ACC112 (cell line): Measurements from ENCODE around the gene CCDC122.
A peak's percentile ranks its signal among the peaks of the same experiment; 100 is the strongest.

Experiments
- H2AFZ ChIP-seq: fragments of 200-600 bp; sonication (generic); one replicate; pipeline ENCODE4 v1.6.0; 2017; ENCODE audit warnings: antibody characterized with exemption, low read length; ENCODE audit not compliant: unreplicated experiment
- H3K27ac ChIP-seq: fragments of 200-600 bp; sonication (generic); 2 replicates; pipeline ENCODE4 v1.5.1; 2014; ENCODE audit warnings: low read depth, mild to moderate bottlenecking, antibody characterized with exemption, low read length, moderate library complexity
- H3K27me3 ChIP-seq: fragments of 200-600 bp; sonication (generic); 2 replicates; pipeline ENCODE4 v1.6.1; 2014; ENCODE audit warnings: mild to moderate bottlenecking, antibody characterized with exemption, low read length, moderate library complexity, mixed read lengths; ENCODE audit not compliant: insufficient read depth
- H3K36me3 ChIP-seq: fragments of 200-600 bp; sonication (generic); 2 replicates; pipeline ENCODE4 v1.6.1; 2016; ENCODE audit warnings: mild to moderate bottlenecking, antibody characterized with exemption, low read length, moderate library complexity, mixed read lengths; ENCODE audit not compliant: insufficient read depth
- H3K4me1 ChIP-seq: fragments of 200-600 bp; sonication (generic); one replicate; pipeline ENCODE4 v1.6.1; 2016; ENCODE audit warnings: low read length, mixed read lengths; ENCODE audit not compliant: insufficient read depth, unreplicated experiment, control insufficient read depth
- H3K4me3 ChIP-seq: fragments of 200-600 bp; sonication (generic); 2 replicates; pipeline ENCODE4 v1.5.1; 2014; ENCODE audit warnings: mild to moderate bottlenecking, low read depth, low read length
- H3K79me2 ChIP-seq: fragments of 200-600 bp; sonication (generic); one replicate; pipeline ENCODE4 v1.6.0; 2016; ENCODE audit warnings: low read length; ENCODE audit not compliant: control insufficient read depth, unreplicated experiment, insufficient read depth

Gene CCDC122

DNA sequence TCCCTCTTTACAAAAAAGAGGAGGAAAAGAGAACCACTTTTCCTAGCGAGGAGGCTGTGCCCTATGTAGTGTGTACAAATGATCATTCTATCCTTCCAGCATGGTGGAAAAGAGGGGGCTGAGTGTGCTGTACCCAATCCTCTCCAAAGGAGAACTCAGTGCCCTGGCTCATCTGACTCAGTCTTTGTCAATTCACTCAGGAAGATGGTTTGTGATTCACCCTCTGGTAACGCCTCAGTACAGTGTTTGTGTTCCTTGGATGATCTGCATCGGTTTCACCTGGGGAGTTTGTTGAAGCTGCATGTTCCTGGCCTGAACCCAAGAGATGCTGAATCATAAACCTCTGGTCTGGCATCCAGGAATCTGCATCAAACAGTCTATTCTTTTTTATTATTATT, 74.5 kb downstream of the CCDC122 start:
- Histone ChIP-seq H3K4me1 (peaks cover 10% of the 10 kb centered on the region), H2AFZ (no peak overlapping the region), H3K79me2 (no peaks in the 10 kb centered on the region), H3K4me3 (peak overlapping the region; percentile 66), H3K36me3 (no peaks in the 10 kb centered on the region), H3K27me3 (no peaks in the 10 kb centered on the region), H3K27ac (peak overlapping the region; percentile 80)

- no peaks in the 10 kb centered on the region for H3K36me3 ChIP-seq
- no peaks in the 10 kb centered on the region for H3K79me2 ChIP-seq
- peak overlapping the region; percentile 66 for H3K4me3 ChIP-seq
- peak overlapping the region; percentile 32 for H2AFZ ChIP-seq
- no peaks in the 10 kb centered on the region for H3K27me3 ChIP-seq
- H3K27ac ChIP-seq = peak overlapping the region; percentile 80
- H3K4me1 ChIP-seq = peaks cover 10% of the 10 kb centered on the region
Measured at GRCh38 chr13:43804461-43805070, 75.0 kb downstream of the CCDC122 start.

- Histone ChIP-seq H3K79me2 (no peaks in the 10 kb centered on the region), H3K4me1 (peaks cover 10% of the 10 kb centered on the region), H3K36me3 (no peaks in the 10 kb centered on the region), H3K27ac (no peak overlapping the region), H3K4me3 (no peak overlapping the region), H2AFZ (no peak overlapping the region), H3K27me3 (no peaks in the 10 kb centered on the region)
Measured at GRCh38 chr13:43802511-43802910, 77.0 kb downstream of the CCDC122 start.

DNA sequence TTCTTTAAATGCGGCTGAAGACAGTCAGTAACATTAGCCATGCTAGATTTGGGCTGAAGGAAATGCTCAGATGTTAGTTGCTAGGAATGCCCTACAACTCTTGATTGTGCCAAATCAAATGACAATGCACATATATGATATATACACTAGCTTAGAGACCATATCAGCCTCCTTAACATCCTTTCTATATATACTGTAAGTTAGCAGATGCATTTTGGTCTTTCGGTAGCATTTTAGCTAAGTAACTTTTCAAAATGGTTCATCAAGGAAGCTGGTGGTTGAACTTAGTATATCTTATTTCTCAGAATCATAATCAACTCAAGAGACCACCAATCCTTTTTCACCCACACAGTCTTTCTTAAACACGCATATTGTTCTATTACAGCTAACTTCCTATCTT, 78.7 kb downstream of the CCDC122 start:
- Histone ChIP-seq H3K27ac (no peak overlapping the region), H3K27me3 (no peaks in the 10 kb centered on the region), H3K4me3 (no peak overlapping the region), H3K79me2 (no peaks in the 10 kb centered on the region), H3K36me3 (no peaks in the 10 kb centered on the region), H3K4me1 (peaks cover 9% of the 10 kb centered on the region), H2AFZ (no peak overlapping the region)

DNA sequence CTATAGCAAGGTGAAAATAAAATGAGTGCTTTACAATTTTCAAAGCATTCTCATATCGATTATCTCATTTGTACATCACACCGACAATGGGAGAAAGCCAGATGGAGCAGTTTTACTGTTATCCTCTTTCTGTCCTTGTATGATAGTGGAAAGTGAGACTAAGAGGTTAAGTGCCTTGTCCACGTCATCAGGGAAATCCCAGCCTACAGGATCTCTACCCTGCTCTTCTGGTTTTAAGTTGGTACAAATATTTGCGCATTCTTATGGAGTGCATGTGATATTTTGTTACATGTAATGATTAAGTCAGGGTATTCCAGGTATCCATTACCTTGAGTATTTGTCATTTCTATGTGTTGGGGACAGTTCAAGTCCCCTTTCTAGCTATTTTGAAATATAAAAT, 80.3 kb downstream of the CCDC122 start:
- no peaks in the 10 kb centered on the region for H3K36me3 ChIP-seq
- no peaks in the 10 kb centered on the region for H3K27me3 ChIP-seq
- H3K4me1 ChIP-seq = no peaks in the 10 kb centered on the region
- no peak overlapping the region for H2AFZ ChIP-seq
- H3K4me3 ChIP-seq = no peak overlapping the region
- H3K79me2 ChIP-seq = no peaks in the 10 kb centered on the region
- no peak overlapping the region for H3K27ac ChIP-seq

- Histone ChIP-seq H3K4me1 (no peaks in the 10 kb centered on the region), H3K79me2 (no peaks in the 10 kb centered on the region), H2AFZ (no peak overlapping the region), H3K27me3 (no peaks in the 10 kb centered on the region), H3K4me3 (no peak overlapping the region), H3K36me3 (no peaks in the 10 kb centered on the region), H3K27ac (no peak overlapping the region)
Measured at GRCh38 chr13:43797869-43798268, 81.7 kb downstream of the CCDC122 start.

- Histone ChIP-seq H3K4me1 (no peaks in the 10 kb centered on the region), H3K27me3 (no peaks in the 10 kb centered on the region), H2AFZ (no peak overlapping the region), H3K36me3 (no peaks in the 10 kb centered on the region), H3K27ac (no peak overlapping the region), H3K4me3 (no peak overlapping the region), H3K79me2 (no peaks in the 10 kb centered on the region)
Measured at GRCh38 chr13:43797159-43797558, 82.4 kb downstream of the CCDC122 start.

DNA sequence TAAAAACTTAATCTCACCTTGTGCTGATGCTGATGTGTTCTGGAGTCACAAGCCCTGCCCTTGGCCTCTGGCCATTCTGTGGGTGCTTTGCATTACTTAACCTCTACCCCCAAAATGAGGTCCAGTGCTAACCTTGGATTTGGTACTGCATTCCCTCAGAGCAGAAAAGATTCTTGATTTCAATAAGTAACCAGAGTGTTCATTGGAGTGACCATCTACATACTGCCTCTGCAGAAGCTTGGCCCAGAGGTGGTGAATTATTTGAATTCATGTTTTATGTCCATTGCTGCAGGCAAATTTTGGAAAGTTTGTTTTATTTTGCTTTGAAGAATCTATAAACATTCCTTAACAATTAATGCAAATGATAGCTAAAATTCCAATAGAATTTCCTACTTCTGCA, 85.1 kb downstream of the CCDC122 start:
- Histone ChIP-seq H3K27ac (no peak overlapping the region), H3K4me3 (no peak overlapping the region), H3K79me2 (no peaks in the 10 kb centered on the region), H2AFZ (no peak overlapping the region), H3K4me1 (no peaks in the 10 kb centered on the region), H3K36me3 (no peaks in the 10 kb centered on the region), H3K27me3 (no peaks in the 10 kb centered on the region)

DNA sequence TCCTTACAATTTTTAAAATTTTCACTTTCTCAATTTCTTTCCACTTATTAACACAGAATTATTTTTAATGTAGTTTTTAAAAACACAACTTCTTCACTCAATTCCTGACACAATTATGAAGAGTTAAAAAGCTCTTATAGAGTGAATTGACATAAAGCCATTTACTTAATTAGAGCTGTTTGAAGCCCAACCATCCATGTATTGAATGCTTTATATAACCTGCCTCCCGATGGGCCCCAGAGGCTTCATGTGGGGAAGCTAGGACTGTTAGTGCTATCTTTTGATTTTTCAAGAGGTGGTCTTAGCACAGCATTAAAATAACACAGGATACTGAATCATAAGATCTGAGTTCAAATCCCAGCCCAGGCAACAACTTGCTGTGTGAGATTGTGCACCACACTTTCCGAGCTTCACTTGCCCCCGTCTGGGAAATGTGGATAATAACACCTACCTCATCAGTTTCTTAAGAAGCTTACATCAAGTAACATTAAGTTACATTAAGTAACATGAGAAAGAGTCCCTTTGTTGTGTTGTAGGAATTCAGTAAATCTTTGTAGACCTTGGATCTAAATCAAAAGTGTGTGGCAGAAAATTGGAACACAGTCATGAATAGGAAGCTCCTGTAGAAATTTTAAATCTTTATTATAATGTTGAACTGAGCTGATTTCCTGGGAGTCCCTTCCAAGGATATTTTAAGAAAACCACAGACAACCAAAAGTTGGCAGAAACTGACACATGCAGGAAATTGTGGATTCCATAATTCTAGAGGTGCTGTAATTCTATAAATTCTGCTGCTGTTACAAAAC, 87.3 kb downstream of the CCDC122 start:
- Histone ChIP-seq H3K4me1 (peaks cover 6% of the 10 kb centered on the region), H3K36me3 (no peaks in the 10 kb centered on the region), H3K79me2 (no peaks in the 10 kb centered on the region), H3K4me3 (no peak overlapping the region), H2AFZ (no peak overlapping the region), H3K27ac (no peak overlapping the region), H3K27me3 (no peaks in the 10 kb centered on the region)

DNA sequence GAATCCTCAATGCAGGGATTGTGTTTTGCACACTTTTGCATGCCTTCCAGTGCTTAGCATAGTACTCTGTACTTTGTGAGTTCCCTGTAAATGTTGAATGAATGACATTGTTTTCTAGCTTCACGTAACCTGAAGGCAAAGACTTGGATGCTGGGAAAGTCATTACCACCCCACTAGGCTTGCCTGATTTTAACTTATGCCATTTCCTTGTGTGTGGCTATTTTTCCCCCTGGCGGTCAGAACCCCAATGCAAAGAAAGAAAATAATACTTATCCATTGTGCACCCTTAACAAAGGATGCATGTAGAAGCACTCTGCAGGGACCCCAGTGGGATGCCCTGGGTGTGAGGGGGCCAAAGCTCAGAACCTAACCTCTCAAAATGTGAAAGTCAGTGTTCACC, 91.5 kb downstream of the CCDC122 start:
- Histone ChIP-seq H3K4me3 (peak overlapping the region; percentile 80), H3K36me3 (no peaks in the 10 kb centered on the region), H3K4me1 (peaks cover 20% of the 10 kb centered on the region), H3K27ac (no peak overlapping the region), H3K27me3 (no peaks in the 10 kb centered on the region), H3K79me2 (no peaks in the 10 kb centered on the region), H2AFZ (no peak overlapping the region)

DNA sequence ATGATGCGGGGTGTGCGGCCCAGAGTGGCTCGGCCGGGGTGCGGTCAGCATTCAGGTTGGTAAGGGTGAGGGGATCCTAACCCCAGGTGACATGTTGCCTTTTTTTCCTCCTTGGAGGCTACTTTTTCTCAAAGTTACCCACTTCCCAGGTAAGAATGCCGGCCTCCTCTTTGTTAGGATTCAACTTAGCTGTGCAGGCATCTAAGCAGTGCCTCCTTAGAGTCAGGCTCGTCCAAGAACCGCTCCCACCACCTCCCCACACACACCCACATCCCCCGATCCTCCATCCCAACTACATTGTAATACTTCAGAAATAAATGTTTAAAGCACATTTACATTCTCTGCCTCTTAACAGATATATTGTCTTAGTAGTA, 92.0 kb downstream of the CCDC122 start:
- H3K27ac ChIP-seq = no peak overlapping the region
- peak overlapping the region; percentile 80 for H3K4me3 ChIP-seq
- no peaks in the 10 kb centered on the region for H3K79me2 ChIP-seq
- H3K27me3 ChIP-seq = no peaks in the 10 kb centered on the region
- H3K4me1 ChIP-seq = peaks cover 20% of the 10 kb centered on the region
- no peaks in the 10 kb centered on the region for H3K36me3 ChIP-seq
- peak overlapping the region; percentile 91 for H2AFZ ChIP-seq
